Activated CD8-positive, alpha-beta memory T cell treated with anti-CD3 and anti-CD28 coated beads for 1 hour (primary cell): ENCODE measurements around the gene GOLM1.
"Not testable (repeated sequence)": the region's sequence is repeated elsewhere in the genome, so short reads cannot be mapped to it uniquely, and the experiment has no call there.

Source experiments
- DNase-seq, 2 donors: peaks; one replicate each; pipeline ENCODE4 v3.0.0-alpha.2; 2020; ENCODE audit warnings: low read depth in 1 of 2; ENCODE audit errors: extremely low read depth in 1 of 2

GOLM1 gene

DNA sequence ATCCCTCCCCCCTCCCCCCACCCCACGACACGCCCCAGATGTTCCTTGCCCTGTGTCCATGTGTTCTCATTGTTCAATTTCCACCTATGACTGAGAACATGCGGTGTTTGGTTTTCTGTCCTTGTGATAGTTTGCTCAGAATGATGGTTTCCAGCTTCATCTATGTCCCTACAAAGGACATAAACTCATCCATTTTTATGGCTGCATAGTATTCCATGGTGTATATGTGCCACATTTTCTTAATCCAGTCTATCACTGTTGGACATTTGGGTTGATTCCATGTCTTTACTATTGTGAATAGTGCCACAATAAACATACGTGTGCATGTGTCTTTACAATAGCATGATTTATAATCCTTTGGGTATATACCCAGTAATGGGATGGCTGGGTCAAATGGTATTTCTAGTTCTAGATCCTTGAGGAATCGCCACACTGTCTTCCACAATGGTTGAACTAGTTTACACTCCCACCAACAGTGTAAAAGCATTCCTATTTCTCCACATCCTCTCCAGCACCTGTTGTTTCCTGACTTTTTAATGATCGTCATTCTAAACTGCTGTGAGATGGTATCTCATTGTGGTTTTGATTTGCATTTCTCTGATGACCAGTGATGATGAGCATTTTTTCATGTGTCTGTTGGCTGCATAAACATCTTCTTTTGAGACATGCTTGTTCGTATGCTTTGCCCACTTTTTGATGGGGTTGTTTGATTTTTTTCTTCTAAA, 51.2 kb downstream of the GOLM1 start:
- DNase-seq = not testable (repeated sequence)

DNA sequence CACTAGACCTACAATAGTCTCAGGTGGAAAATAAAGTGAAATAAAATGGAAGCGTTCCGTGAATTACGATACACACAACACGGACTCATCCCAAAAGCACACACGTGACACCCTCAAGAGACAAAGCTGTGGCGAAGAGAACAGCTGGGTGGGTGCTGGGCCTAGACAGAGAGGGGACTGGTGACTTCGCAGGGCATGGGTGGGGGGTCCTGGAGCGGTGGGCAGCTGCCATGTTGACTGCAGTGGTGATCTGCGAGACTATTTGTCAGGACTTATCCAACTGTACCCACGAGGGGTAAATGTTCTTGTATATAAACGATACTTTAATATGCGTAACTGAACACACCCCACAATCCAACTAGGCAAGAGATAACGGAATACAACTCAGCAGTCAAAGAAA, 52.0 kb downstream of the GOLM1 start:
- no peak for DNase-seq

DNA sequence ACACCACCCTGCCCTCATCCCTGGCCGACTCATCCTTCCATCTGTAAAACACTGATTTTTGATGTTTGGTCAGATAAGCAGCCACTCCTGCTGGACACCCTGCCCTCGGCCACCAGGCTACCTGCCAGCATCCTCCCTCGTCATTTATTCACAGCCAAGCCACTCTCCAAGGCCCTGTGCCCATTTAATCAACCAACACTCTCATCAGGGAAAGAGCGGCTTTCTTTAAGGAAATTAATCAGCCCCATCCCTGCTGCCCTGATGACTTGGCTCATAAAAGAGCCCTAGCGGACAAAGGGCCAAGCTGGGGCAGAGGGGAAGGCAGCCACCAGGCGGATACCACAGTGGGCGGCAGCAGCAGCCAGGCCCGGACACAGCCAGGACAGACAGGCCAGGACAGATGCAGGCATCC, 52.4 kb downstream of the GOLM1 start:
- DNase-seq = no peak

DNA sequence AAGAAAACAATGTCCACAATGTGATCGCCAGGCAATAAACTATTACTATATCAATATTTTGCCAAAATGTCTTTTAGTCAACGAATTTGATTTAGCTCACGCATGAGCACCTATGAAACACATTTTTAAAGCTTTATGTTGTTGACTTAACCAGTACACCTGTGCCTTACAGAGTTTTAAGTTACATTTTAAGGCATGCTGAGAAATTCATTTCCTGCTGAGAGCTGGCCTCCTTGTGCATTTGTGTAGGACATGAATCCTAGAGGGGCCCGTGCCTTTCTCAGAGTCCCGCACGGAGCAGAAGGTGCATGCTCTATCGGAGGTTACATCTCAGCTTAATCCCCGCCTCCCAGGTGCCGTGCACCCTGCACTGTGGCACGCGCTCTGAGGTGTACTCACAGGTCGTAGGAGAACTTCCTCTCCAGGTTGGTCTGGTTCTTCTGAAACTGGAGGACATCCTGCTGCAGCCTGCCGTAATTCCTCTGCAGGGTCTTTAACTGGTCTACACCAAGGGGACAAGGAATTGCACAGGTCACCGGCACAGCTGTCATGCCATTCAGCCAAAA, 53.2 kb downstream of the GOLM1 start:
- DNase-seq = no peak

DNA sequence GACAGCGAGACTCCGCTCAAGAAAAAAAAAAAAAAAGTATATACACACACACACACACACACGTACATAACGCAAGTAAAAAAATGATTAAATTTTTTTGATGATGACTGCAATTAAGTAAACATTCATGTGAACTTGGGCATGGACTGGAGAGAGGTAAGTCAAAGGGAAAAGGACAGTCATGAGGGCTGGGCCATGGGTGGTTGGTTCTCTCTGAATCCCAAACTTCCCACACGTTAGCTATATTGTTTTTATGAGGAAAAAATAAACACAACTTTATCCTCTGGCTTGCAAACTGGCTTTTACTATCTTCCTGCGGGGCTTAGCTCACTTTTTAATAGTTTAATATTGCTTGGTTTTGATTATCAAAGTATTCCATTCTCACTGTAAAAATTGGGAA, 53.7 kb downstream of the GOLM1 start:
- DNase-seq = no peak

DNA sequence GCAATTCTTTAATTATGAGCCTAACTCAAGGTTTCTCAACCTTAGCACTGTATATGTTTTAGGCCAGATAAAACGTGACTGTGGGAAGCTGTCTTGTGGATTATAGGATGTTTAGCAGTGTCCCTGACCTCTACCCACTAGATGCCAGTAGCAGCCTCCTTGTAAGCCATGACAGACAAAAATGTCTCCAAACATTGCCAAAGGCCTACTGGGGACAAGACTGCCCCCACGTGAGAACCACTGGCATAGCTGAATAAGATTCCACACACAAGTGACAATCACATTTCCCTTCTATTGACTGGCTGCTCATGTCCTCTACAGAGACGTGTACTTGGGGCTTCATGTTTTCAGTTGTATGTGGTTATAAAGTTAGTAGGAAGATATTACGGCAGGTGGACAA, 55.4 kb downstream of the GOLM1 start:
- DNase-seq = no peak

DNA sequence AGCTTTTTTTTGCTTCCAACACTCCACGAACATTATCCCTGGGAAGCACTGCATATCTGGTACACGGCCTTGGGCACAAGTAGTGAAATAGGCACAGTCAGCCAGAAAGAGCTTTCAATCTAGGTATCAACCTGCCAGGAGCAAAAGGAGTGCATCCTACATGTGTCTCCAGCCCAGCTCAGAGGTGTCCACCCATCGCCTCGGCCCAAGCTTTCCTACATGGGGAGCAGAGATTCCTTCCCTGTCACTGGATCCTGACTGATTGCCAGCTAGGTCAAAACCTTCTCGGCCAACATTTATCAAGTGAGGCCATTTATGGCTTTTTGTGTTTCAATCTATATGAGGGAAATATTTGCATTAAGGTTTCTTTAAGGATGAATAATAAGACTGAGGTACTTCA, 55.8 kb downstream of the GOLM1 start:
- DNase-seq = no peak

DNA sequence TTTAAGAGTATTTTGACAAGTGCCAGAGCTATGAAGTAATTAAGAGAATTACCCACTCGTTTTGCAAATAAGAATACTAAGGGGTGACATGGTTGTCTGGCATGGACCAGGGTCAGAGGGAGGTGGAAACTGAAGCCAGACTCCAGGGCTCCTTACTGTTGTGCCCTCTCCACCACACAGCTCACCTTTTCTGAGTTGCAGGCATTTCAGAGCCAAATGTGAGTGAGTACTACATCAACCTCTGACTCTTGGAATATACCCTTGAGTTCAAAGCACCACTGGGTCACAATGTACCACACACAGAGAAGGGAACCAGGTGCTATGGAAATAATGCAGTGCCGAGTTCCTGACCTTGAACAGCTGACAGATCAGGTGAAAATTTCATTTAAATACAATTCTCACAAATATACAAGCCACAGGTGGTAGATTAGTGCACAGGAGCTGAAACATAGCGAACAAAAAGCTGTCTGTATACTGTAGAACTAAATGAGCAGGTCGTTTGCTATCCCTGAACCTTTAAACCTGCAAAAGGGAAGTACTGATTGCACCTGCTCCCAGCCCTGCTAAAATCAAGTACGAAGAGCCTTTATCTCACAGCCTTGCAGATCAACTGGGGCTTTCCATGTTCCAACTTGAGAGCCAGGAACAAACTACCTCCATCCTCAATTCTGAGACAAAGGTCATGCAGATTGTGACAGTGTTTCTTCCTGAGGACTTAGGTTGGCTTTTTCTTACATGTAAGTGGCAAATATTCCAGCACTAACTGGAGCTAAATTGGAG, 57.0 kb downstream of the GOLM1 start:
- no peak for DNase-seq

DNA sequence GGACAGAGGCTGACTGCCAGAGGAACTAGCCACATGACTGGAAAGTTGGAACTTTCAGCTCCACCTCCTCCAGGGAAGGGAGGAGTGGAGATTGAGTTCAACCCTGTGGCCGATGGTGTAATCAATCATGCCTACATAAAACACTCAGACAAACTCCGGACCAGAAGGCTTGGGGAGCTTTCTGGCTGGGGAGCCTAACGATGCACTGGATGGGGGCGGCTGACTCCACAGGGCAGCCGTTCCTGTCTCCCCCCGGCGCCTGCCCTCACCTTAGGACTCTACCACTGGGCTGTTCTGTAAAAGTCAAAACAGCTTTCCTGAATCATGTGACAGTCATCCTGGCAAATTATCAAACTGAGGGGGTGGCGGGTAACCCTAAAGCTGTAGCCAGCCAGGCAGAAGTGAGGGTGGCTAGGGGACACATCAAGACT, 58.0 kb downstream of the GOLM1 start:
- DNase-seq = no peak

DNA sequence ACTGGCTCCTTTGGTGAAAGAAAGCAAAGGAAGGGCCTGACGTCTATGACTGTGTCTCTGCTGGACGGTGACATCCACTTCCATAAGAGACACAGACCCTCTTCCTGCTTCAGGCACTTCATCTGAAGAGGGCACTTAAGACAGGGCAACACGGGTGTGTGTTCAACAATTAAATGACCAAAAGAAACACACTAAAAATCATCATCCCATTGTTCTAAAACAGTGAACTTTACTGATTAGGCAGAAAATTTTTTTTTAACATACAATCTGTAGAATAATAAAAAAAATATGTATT, 58.5 kb downstream of the GOLM1 start:
- no peak for DNase-seq

DNA sequence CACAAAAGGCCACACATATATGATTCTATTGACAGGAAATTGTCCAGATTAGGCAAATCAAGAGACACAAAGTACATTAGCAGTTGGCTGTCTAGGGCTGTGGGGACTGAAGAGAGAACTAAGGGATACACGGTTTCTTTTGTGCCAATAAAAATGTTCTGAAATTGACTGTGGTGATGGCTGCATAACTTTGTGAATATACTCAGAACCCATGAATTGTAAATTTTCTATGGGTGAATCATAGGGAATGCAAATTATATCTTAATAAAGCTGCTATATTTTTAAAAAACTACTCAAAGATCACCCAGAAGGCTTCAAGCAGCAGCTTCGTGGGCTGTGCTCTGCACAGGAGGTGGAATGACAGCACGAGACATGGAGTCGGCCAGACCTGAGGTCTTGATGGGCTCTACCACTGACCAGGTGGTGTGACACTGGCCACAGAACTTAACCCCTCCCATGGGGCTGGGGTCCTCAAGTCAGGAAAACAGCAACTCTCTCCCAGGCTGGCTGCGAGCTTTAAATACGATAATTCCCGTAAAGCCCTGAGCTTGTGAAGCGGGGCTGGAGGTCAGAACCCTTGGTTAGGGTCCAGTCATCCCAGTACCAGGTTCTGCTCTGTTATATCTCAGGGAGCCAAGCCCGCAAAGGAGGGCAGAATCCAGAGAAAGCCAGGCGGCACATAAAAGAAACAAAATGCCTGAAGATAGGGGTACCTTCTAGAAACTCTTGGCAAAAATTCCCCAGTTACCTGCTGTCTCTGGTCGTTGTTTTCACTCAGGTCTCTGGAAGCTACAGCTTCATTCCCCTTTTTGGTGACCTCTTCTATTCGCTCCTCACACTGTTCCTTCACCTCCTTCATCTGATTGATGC, 59.1 kb downstream of the GOLM1 start:
- DNase-seq = no peak

DNA sequence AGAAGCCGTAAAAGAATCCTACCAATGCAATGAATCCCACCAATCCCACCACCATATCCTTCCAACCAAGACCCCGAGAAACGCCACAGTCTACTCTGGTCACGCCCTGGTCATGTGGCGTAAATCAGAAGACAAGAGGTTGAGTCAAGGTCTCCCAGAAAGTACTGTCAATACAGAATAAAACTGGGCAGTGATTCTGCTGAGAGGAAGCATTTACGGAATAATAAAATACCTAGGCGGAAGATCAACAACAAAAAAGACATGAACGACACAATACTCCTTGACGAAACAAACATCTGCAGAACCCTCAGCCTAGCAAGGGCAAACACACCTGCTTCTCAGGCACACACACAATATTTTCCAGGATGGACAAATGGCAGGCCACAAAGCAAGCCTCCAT, 62.8 kb downstream of the GOLM1 start:
- no peak for DNase-seq

DNA sequence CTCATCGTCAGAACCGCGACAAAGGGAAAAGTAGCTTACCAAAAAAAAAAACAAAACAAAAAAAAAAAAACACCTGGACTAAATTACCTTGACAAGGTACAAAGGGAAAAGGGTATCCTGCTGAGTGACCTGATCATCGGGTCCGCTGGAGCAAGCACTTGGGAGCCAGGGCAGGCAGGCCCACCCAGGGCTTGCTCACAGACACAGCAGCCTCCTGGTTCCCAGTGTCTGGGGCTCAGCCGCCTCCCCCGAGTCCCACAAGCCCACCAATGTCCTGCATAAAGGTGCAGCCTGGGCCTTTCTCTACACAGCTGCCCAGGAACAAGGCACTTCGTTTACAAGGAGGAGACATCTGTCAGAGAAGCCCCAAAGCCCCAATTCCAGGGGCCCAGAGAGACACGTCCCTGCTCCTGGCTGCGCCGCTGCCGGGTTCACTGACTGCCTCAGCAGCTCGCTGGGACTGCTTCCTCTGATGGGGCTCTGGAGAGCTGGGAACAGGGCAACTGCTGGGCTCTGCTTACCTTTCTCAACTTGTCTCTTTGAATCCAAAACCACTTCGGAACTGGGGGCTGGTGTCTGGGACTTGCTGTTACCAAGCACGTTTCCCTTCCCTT, 63.4 kb downstream of the GOLM1 start:
- no peak for DNase-seq

DNA sequence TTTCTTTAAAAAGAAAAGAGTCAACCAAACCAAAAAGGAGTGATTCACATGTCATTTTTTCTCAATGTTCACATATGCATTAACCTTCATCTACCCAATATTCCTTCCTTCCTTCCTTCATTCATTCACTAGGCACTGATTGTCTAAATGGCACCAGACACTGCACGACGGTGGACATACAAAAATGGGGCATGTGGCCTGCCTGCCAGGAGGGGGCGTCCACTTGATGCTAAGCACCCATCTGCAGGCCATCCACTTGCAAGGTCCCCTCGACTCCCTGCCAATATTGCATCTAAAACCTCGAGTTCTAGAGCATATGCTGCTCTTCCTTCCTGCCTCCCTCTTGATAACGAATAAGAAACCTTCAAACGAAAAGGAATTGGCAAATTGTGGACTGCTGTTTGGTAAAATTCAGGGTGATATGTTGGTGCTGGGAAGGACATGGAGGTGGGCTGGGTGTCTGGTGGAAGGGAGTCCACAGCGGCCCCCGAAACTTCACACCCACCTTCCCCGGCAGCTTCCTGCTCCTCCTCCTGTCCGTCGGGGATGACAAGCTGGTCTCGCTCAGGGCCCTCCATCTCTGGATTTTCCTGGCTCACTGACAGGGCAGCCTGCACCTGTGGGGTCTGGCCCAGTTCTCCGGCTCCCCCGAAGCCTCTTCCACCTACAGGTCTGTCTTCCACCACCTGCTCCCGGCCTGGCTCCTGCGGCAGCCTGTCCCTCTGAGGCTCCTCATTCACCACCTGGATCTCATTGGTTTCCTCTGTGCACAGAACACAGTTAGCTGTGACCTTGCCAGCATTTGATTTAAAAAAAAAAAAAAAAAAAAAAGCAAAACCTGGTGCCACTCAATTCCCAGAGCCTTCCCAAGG, 64.3 kb downstream of the GOLM1 start:
- DNase-seq = no peak

DNA sequence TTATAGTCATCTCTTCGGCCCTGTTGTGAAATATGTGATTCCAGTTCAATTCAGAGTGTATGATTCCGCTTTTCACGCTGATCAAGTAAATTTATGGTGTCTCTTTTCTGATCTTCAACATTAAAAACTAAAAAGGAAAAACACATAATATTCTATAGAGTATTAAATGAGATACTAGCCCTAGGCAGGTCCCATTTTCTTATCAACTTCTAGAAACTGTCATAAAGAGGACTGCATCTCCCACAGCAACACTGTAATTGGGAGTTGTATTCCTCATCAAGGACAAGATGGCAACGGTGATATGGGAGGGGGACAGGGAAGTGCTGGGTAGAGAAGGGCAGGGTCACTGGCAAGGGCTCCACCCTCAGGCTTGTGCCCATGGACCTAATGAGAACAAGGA, 71.6 kb downstream of the GOLM1 start:
- DNase-seq = no peak

DNA sequence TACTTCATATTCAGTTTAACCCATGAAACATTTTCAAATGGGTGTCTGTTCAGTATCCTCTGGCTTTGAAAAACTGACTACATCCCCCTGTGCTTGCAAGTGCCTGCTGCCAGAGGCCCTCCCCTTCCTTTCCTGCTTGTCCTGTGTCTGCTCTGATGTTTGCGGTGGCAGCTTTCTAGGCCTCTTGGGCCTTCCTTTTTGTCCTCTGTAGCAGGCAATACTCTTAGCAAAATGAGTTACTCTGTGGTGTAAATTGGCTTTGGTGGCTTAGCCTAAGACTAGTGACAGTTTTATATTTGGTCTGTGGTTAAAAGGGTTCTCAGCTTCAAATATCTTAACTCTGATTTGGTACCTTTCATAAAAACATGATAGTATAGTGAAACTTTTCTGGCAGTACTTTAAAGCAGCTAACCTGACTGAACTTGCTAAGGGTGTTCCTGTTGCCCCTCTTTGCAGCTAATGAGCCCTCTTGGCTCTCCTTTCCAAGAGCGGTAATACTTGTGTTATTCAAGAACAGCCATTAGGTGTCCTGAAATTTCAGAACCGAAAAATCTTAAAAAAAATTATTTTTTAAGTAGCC, 76.6 kb downstream of the GOLM1 start:
- DNase-seq = no peak

DNA sequence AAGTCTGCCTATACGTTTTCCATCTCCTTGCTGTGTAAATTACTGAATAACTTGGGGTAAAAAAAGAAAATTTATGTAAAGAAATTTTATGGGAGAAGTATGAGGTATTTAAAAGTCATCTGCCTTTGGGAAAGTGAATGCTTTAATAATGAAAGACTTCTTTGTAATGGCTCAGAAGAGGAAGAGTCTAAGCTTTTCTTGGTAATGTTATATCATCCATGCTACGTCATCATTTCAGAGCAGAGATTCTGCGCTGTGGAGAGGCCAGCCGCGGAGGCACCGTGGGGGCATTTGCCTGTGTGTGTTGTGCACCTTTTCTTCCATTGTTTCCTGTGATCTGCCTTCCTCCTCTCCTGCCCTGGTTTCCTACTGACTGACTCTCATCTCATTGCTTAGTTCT, 78.2 kb downstream of the GOLM1 start:
- no peak for DNase-seq

DNA sequence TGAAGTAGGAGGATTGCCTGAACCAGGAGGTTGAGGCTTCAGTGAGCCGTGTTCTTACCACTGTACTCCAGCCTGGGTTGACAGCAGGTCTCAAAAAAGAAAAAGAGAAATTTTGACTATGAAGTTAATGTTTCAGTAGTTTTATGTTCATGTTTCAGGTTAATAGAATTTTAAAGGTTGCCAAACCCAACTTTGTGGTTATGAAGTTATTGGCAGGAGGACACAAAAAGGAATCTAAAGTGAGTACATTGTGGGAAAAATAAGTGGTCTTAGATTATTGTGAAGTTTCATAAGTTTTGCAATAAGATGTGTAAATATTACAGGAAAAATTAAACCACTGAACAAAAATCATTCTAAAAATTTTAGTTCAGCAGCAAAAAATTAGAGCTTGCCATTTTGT, 78.6 kb downstream of the GOLM1 start:
- DNase-seq = no peak

DNA sequence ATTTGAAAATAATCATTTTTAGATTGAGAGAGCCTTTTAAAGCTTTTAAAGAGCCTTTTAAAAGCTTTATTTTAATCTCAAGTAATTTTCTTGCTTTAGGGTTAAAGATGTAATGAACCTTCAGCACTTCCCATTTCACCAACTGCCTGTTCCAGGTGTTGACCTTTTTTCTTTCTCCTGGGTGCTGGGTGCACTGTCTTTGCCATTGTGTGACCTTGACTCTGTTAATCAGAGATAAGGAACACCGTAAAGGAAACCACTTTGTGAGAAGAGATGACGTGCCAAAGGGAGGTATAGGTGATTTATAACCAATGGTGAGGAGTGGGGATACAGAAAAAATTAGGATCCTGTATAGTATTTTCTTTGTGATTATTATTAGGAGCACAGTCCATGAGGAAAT, 90.2 kb downstream of the GOLM1 start:
- no peak for DNase-seq
